OCI-LY1 (cell line): ENCODE measurements around the gene FHOD3.

ENCODE experiments used
- H2AFZ ChIP-seq: fragments of 200-600 bp; sonication (generic), shearing (Covaris generic); 2 replicates; pipeline ENCODE4 v1.6.0; 2014; ENCODE audit warnings: antibody characterized with exemption, mild to moderate bottlenecking, low read length
- H3F3A ChIP-seq: fragments of 200-600 bp; sonication (generic), shearing (Covaris generic); 2 replicates; pipeline ENCODE4 v1.6.0; 2014; ENCODE audit warnings: mild to moderate bottlenecking, antibody characterized with exemption, low read length, moderate library complexity; ENCODE audit not compliant: insufficient read depth
- H3K27ac ChIP-seq: fragments of 200-600 bp; sonication (generic); 2 replicates; pipeline ENCODE4 v1.5.1; 2014; ENCODE audit warnings: low read length, mixed run types, mild to moderate bottlenecking, low read depth; ENCODE audit not compliant: poor library complexity, severe bottlenecking
- H3K27me3 ChIP-seq: fragments of 200-600 bp; sonication (generic); 2 replicates; pipeline ENCODE4 v1.6.0; 2014; ENCODE audit warnings: antibody characterized with exemption, mild to moderate bottlenecking, low read length, moderate library complexity; ENCODE audit not compliant: insufficient read depth
- H3K36me3 ChIP-seq: fragments of 200-600 bp; sonication (generic); 2 replicates; pipeline ENCODE4 v1.6.1; 2014; ENCODE audit warnings: mild to moderate bottlenecking, antibody characterized with exemption, low read length, moderate library complexity, mixed read lengths; ENCODE audit not compliant: insufficient read depth
- H3K4me1 ChIP-seq: fragments of 200-600 bp; sonication (generic); 2 replicates; pipeline ENCODE4 v1.5.1; 2014; ENCODE audit warnings: mild to moderate bottlenecking, low read length, moderate library complexity; ENCODE audit not compliant: insufficient read depth, severe bottlenecking
- H3K4me2 ChIP-seq: fragments of 200-600 bp; sonication (generic), shearing (Covaris generic); 2 replicates; pipeline ENCODE4 v1.6.1; 2014; ENCODE audit warnings: low read length
- H3K4me3 ChIP-seq: fragments of 200-600 bp; sonication (generic); 2 replicates; pipeline ENCODE4 v1.5.1; 2014; ENCODE audit warnings: low read length, low read depth, mild to moderate bottlenecking, mixed read lengths; ENCODE audit not compliant: poor library complexity, severe bottlenecking
- H3K79me2 ChIP-seq: fragments of 200-600 bp; shearing (Covaris generic); 2 replicates; pipeline ENCODE4 v1.6.1; 2016; ENCODE audit warnings: mixed run types, low read length, mixed read lengths; ENCODE audit not compliant: insufficient read depth
- H3K9ac ChIP-seq: fragments of 200-600 bp; sonication (generic), shearing (Covaris generic); 2 replicates; pipeline ENCODE4 v1.6.1; 2014; ENCODE audit warnings: mild to moderate bottlenecking, low read length, mixed read lengths
- H3K9me2 ChIP-seq: fragments of 200-600 bp; sonication (generic), shearing (Covaris generic); 2 replicates; pipeline ENCODE4 v1.6.1; 2014; ENCODE audit warnings: low read depth, mild to moderate bottlenecking, low read length, mixed read lengths
- H3K9me3 ChIP-seq: fragments of 200-600 bp; shearing (Covaris generic); 2 replicates; pipeline ENCODE4 v1.6.1; 2014; ENCODE audit warnings: low read length, mixed read lengths
- H4K20me1 ChIP-seq: fragments of 200-600 bp; sonication (generic), shearing (Covaris generic); 2 replicates; pipeline ENCODE4 v1.6.0; 2016; ENCODE audit warnings: mild to moderate bottlenecking, low read length; ENCODE audit not compliant: insufficient read depth
- CTCF ChIP-seq: fragments of 200-600 bp; sonication (generic), shearing (Covaris generic); IDR thresholded peaks from 2 replicates; pipeline ENCODE4 v1.5.1; 2017; ENCODE audit warnings: mild to moderate bottlenecking, antibody characterized with exemption, low read length, moderate library complexity, mixed read lengths
- EZH2 ChIP-seq: fragments of 200-600 bp; sonication (generic), shearing (Covaris generic); IDR thresholded peaks from 2 replicates; pipeline ENCODE4 v1.8.0; 2017; ENCODE audit warnings: borderline replicate concordance, mixed run types, mild to moderate bottlenecking, antibody characterized with exemption, low read length, moderate library complexity, mixed read lengths

FHOD3 gene

GRCh38 chr18:36817039-36817438 is 519.5 kb downstream of the FHOD3 start:
- Histone ChIP-seq H3K27ac (no peak overlapping the region), H3K27me3 (no peaks in the 10 kb centered on the region), H3K9ac (no peak overlapping the region), H3K9me3 (no peaks in the 10 kb centered on the region), H3K4me1 (no peaks in the 10 kb centered on the region), H3K4me3 (no peak overlapping the region), H3K36me3 (peaks cover 84% of the 10 kb centered on the region), H3K4me2 (no peak overlapping the region), H3K9me2 (no peaks in the 10 kb centered on the region), H3F3A (no peaks in the 10 kb centered on the region; the same call in 1 of the 2 replicates), H2AFZ (no peak overlapping the region), H4K20me1 (no peaks in the 10 kb centered on the region), H3K79me2 (no peaks in the 10 kb centered on the region)
- TF ChIP-seq EZH2: no peak
- TF ChIP-seq CTCF: no peak

GRCh38 chr18:36818652-36819051 is 521.1 kb downstream of the FHOD3 start:
- H3K4me1 ChIP-seq: no peaks in the 10 kb centered on the region
- H3K4me2 ChIP-seq: no peak overlapping the region
- no peak overlapping the region for H3K27ac ChIP-seq
- TF ChIP-seq CTCF (no peak), EZH2 (no peak)
- H3K36me3 ChIP-seq: peaks cover 89% of the 10 kb centered on the region
- H3K9ac ChIP-seq: no peak overlapping the region
- H3K4me3 ChIP-seq: no peak overlapping the region
- H2AFZ ChIP-seq: no peak overlapping the region
- no peaks in the 10 kb centered on the region for H4K20me1 ChIP-seq
- no peaks in the 10 kb centered on the region; the same call in 1 of the 2 replicates for H3F3A ChIP-seq
- no peaks in the 10 kb centered on the region for H3K9me2 ChIP-seq
- H3K9me3 ChIP-seq: no peaks in the 10 kb centered on the region
- H3K79me2 ChIP-seq: no peaks in the 10 kb centered on the region
- no peaks in the 10 kb centered on the region for H3K27me3 ChIP-seq

- Histone ChIP-seq H3K27ac (no peak overlapping the region), H3F3A (no peaks in the 10 kb centered on the region; the same call in 1 of the 2 replicates), H2AFZ (no peak overlapping the region), H3K36me3 (peaks cover 90% of the 10 kb centered on the region), H3K4me1 (no peaks in the 10 kb centered on the region), H3K9ac (no peak overlapping the region), H3K4me2 (no peak overlapping the region), H3K27me3 (no peaks in the 10 kb centered on the region), H3K9me3 (no peaks in the 10 kb centered on the region), H4K20me1 (no peaks in the 10 kb centered on the region), H3K4me3 (no peak overlapping the region), H3K9me2 (no peaks in the 10 kb centered on the region), H3K79me2 (no peaks in the 10 kb centered on the region; the same call in 1 of the 2 replicates)
- TF ChIP-seq EZH2: no peak
- TF ChIP-seq CTCF: no peak
Observed at GRCh38 chr18:36819621-36820020, 522.1 kb downstream of the FHOD3 start.
